Fibroblast of the aortic adventitia (primary cell): ENCODE results near the gene CCDC192. TPM values are rescaled to one million over a fixed set of nuclear protein-coding genes. Genes with fewer than 3 reads are reported as not detected.
"Not testable (repeated sequence)": the region's sequence is repeated elsewhere in the genome, so short reads cannot be mapped to it uniquely, and the experiment has no call there.

Experiments used
- DNase-seq: peaks from one replicate; pipeline ENCODE4 v3.0.0-alpha.2; 2010; ENCODE audit warnings: low read depth
- H3K4me3 ChIP-seq: 2 replicates; pipeline ENCODE4 v1.5.1; 2011; ENCODE audit warnings: low read depth, mild to moderate bottlenecking, control low read depth, low read length, moderate library complexity
- CTCF ChIP-seq: IDR thresholded peaks from 2 replicates; pipeline ENCODE4 v1.5.1; 2011; ENCODE audit warnings: mild to moderate bottlenecking, low read length, control low read depth, inconsistent platforms; ENCODE audit not compliant: insufficient read depth
- total RNA-seq: library from RNA; depleted of rRNA; stranded (reverse); fragments of >200 nt; gene quantifications from 2 replicates; pipeline ENCODE4 v1.2.3, GENCODE V29; 2012; ENCODE audit warnings: low replicate concordance

CCDC192 gene
- total RNA-seq, 1 donor = not detected

DNA sequence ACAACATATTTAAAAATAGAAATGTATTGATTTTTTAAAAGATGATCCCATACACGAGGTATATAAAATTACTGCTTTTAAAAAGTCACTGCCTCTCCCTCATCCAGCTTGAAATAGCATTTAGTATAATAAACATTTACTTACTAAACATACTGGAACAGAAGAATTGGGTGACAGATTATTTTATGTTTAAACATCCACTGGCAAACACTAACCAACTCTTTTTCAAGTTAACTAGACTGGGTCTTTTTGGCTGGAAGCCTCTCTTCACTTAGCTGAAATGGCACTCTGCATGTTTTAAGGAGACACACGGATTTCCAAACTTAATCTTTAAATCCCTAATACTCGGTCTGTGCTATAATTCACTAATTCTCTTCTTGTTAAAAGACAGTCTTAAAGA lies 35.3 kb upstream of the CCDC192 start:
- no peak for TF ChIP-seq CTCF
- H3K4me3 ChIP-seq = no peak overlapping the region
- DNase-seq = no peak

DNA sequence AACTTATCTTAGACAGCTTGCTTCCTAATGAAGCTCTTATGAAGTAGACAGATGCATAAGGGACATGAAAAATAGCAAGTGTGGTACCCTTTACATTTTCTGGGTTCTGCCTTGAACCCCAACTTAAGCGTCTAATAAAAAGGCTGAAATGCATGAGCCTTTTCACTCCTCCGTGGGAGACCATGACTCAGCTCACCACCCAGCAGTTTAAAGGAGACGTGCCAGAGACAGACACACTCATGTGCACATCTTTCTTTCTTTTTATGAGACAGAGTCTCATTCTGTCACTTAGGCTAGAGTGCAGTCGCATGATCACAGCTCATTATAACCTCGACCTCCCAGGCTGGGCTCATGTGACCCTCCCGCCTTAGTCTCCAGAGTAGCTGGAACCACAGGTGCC lies 32.0 kb upstream of the CCDC192 start:
- H3K4me3 ChIP-seq = no peak overlapping the region
- DNase-seq = no peak
- TF ChIP-seq CTCF = no peak

- H3K4me3 ChIP-seq = no peak overlapping the region
- no peak for TF ChIP-seq CTCF
- no peak for DNase-seq
Observed at GRCh38 chr5:127673117-127673800, 29.9 kb upstream of the CCDC192 start.

DNA sequence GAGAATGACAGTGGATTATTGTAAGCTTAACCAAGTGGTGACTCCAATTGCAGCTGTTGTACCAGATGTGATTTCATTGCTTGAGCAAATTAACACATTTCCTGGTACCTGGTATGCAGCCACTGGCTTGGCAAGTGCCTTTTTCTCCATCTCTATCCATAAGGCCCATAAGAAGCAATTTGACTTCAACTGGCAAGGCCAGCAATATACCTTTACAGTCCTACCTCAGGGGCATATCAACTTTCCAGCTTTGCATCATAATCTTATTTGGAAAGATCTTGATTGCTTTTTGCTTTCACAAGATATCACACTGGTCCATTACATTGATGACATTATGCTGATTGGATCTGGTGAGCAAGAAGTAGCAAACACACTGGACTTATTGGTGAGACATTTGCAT lies 26.2 kb upstream of the CCDC192 start:
- not testable (repeated sequence) for DNase-seq, H3K4me3 ChIP-seq

- not testable (repeated sequence) for H3K4me3 ChIP-seq, DNase-seq
Observed at GRCh38 chr5:127679691-127680330, 23.4 kb upstream of the CCDC192 start.

DNA sequence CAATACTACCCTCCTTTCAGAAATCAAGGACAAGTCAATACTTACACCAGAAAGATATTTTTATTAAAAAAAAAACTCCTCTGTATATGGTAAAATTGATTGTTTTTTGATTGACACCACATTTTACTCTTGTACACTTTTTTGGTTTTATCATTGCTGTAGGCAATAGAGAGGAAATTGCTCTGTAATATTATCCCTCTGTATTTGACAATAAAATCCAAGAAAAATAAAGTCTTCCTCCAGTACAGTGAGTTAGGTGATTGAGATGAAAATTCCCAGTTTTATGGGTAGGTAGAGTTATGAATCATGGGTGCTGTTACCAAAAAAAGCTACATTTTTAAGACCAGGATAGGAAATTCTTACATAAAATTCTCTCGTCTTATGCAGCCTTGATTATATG lies 22.6 kb upstream of the CCDC192 start:
- no peak for TF ChIP-seq CTCF
- no peak for DNase-seq
- no peak overlapping the region for H3K4me3 ChIP-seq

- DNase-seq = peak; percentile 37
- TF ChIP-seq CTCF = no peak
- no peak overlapping the region for H3K4me3 ChIP-seq
Observed at GRCh38 chr5:127683008-127683407, 20.2 kb upstream of the CCDC192 start.
